GM06990 (cell line): Measurements from ENCODE around the gene CPNE9.

Experiments used
- DNase-seq: peaks from one replicate; pipeline ENCODE4 v3.0.0-alpha.2; 2011; ENCODE audit not compliant: insufficient read length; ENCODE audit errors: extremely low read depth
- H3K27me3 ChIP-seq: replicated peaks from 2 replicates; pipeline ENCODE4 v1.6.0; 2011; ENCODE audit warnings: low read length; ENCODE audit not compliant: control insufficient read depth, insufficient read depth
- H3K36me3 ChIP-seq: 2 replicates; pipeline ENCODE4 v1.5.1; 2011; ENCODE audit warnings: low read length; ENCODE audit not compliant: control insufficient read depth, insufficient read depth
- H3K4me3 ChIP-seq: replicated peaks from 2 replicates; pipeline ENCODE4 v1.5.1; 2011; ENCODE audit warnings: low read depth, mild to moderate bottlenecking, control low read depth, low read length
- CTCF ChIP-seq: IDR thresholded peaks from 2 replicates; pipeline ENCODE4 v1.5.1; 2011; ENCODE audit warnings: low read length, control low read depth, mild to moderate bottlenecking, inconsistent platforms; ENCODE audit not compliant: insufficient read depth, poor library complexity, severe bottlenecking

The CPNE9 gene

GRCh38 chr3:9776896-9777693 is 73.5 kb downstream of the CPNE9 start:
- no peak for TF ChIP-seq CTCF
- H3K36me3 ChIP-seq: peaks cover 6% of the 10 kb centered on the region
- no peak overlapping the region for H3K4me3 ChIP-seq
- H3K27me3 ChIP-seq: no peaks in the 10 kb centered on the region
- no peak for DNase-seq

- no peak overlapping the region for H3K4me3 ChIP-seq
- no peaks in the 10 kb centered on the region for H3K27me3 ChIP-seq
- no peak for DNase-seq
- TF ChIP-seq CTCF: no peak
- peaks cover 9% of the 10 kb centered on the region for H3K36me3 ChIP-seq
Observed at GRCh38 chr3:9777694-9778021, 74.0 kb downstream of the CPNE9 start.

GRCh38 chr3:9778143-9779074 is 74.8 kb downstream of the CPNE9 start:
- DNase-seq: no peak
- no peak for TF ChIP-seq CTCF
- Histone ChIP-seq H3K4me3 (no peak overlapping the region), H3K36me3 (peaks cover 9% of the 10 kb centered on the region), H3K27me3 (no peaks in the 10 kb centered on the region)

GRCh38 chr3:9779075-9779593 is 75.5 kb downstream of the CPNE9 start:
- no peak for DNase-seq
- no peak for TF ChIP-seq CTCF
- peaks cover 13% of the 10 kb centered on the region for H3K36me3 ChIP-seq
- no peaks in the 10 kb centered on the region for H3K27me3 ChIP-seq
- no peak overlapping the region for H3K4me3 ChIP-seq
